ENCODE results near the gene KCNC1. TPM values are rescaled to one million over a fixed set of nuclear protein-coding genes. Genes with fewer than 3 reads are reported as not detected.

KCNC1 gene
- polyA plus RNA-seq, 1 experiment = not detected

- TF ChIP-seq, protein P1, sequence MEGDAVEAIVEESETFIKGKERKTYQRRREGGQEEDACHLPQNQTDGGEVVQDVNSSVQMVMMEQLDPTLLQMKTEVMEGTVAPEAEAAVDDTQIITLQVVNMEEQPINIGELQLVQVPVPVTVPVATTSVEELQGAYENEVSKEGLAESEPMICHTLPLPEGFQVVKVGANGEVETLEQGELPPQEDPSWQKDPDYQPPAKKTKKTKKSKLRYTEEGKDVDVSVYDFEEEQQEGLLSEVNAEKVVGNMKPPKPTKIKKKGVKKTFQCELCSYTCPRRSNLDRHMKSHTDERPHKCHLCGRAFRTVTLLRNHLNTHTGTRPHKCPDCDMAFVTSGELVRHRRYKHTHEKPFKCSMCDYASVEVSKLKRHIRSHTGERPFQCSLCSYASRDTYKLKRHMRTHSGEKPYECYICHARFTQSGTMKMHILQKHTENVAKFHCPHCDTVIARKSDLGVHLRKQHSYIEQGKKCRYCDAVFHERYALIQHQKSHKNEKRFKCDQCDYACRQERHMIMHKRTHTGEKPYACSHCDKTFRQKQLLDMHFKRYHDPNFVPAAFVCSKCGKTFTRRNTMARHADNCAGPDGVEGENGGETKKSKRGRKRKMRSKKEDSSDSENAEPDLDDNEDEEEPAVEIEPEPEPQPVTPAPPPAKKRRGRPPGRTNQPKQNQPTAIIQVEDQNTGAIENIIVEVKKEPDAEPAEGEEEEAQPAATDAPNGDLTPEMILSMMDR (IDR thresholded peaks at IDR 0.05; ENCODE audit: insufficient read depth, low read depth, low read length) = no peak
- CTCF ChIA-PET = interaction anchor here (0.9 to 21.3 kb wide), 2 partner anchors 16 to 235 kb away, joined by 3 to 533 read pairs; no protein-coding TSS in a partner anchor
- no peaks in the 10 kb centered on the region for H3K36me3 ChIP-seq (ENCODE audit: control insufficient read depth, insufficient read depth, low read length)
- no peak for DNase-seq (ENCODE audit: low read depth)
- POLR2A ChIA-PET = no interaction called here
- no peak overlapping the region for H3K4me3 ChIP-seq (ENCODE audit: low read depth, low read length)
- no peaks in the 10 kb centered on the region for H3K27me3 ChIP-seq (ENCODE audit: control insufficient read depth, insufficient read depth, low read length)
These were observed 9.8 kb downstream of the KCNC1 start for GRCh38 chr11:17744151-17744940.

DNA sequence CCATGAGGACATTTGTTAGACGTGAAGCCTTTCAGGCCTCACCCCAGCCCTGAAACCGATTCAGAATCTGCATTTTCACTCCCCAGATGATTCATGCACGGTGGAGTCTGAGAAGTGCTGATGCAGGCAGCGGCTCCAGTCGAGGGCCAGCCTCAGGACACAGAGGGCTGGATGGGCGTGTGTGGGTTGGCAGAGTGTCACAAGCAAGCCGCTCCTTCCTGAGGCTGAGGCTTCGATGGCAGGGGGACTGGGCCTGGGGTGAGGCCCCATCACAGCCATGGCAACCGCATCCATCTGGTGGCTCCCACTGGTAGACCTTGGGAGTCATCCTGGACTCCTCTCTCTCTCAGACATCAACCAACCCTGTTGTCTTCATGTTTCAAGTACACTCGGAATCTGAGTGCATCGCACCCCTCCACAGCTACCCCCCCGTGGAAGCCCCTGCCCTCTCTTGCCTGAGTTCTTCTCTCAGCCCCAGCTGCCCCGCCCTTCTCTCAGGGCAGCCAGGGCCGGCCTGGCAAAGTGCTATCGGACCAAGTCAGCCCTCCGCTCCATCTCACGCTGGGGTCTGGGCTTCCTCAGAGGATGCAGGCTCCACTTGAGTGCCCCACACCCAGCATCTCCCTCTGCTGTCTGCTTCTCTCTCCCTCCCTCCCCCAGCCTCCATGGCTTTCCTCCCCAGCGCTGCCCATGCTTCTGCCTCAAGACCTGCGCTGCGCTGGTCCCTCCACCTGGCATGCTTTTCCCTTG, 10.6 kb downstream of the KCNC1 start:
- CTCF ChIA-PET = interaction anchor here (0.9 to 21.3 kb wide), 3 partner anchors 14 to 234 kb away, joined by 3 to 533 read pairs (median 19); no protein-coding TSS in a partner anchor
- DNase-seq (ENCODE audit: low read depth) = no peak
- Histone ChIP-seq H3K4me3 (ENCODE audit: low read depth, low read length) (no peak overlapping the region), H3K27me3 (ENCODE audit: control insufficient read depth, insufficient read depth, low read length) (no peaks in the 10 kb centered on the region), H3K36me3 (ENCODE audit: control insufficient read depth, insufficient read depth, low read length) (no peaks in the 10 kb centered on the region)
- TF ChIP-seq, protein P1 (IDR thresholded peaks at IDR 0.05; ENCODE audit: insufficient read depth, low read depth, low read length) = no peak
- POLR2A ChIA-PET = no interaction called here

- Histone ChIP-seq H3K36me3 (ENCODE audit: control insufficient read depth, insufficient read depth, low read length) (no peaks in the 10 kb centered on the region), H3K4me3 (ENCODE audit: low read depth, low read length) (no peak overlapping the region), H3K27me3 (ENCODE audit: control insufficient read depth, insufficient read depth, low read length) (peaks cover 1% of the 10 kb centered on the region; the same call in 1 of the 2 replicates)
- CTCF ChIA-PET = interaction anchor here (2.9 to 21.3 kb wide), 2 partner anchors 15 to 233 kb away, joined by 19 to 533 read pairs; no protein-coding TSS in a partner anchor
- TF ChIP-seq, protein P1 (IDR thresholded peaks at IDR 0.05; ENCODE audit: insufficient read depth, low read depth, low read length) = no peak
- DNase-seq (ENCODE audit: low read depth) = no peak
- POLR2A ChIA-PET = no interaction called here
These were observed 11.5 kb downstream of the KCNC1 start for GRCh38 chr11:17746096-17746495.

GRCh38 chr11:17747131-17747955, 12.8 kb downstream of the KCNC1 start:
- CTCF ChIA-PET = interaction anchor here (1.8 to 21.3 kb wide), 4 partner anchors 11 to 232 kb away, joined by 6 to 533 read pairs (median 18); no protein-coding TSS in a partner anchor
- H3K27me3 ChIP-seq (ENCODE audit: control insufficient read depth, insufficient read depth, low read length) = peaks cover 1% of the 10 kb centered on the region; the same call in 1 of the 2 replicates
- H3K4me3 ChIP-seq (ENCODE audit: low read depth, low read length) = no peak overlapping the region
- H3K36me3 ChIP-seq (ENCODE audit: control insufficient read depth, insufficient read depth, low read length) = no peaks in the 10 kb centered on the region
- POLR2A ChIA-PET = no interaction called here
- no peak for DNase-seq (ENCODE audit: low read depth)
- TF ChIP-seq, protein P1 (IDR thresholded peaks at IDR 0.05; ENCODE audit: insufficient read depth, low read depth, low read length) = no peak
